IPS-18c (cell line): ENCODE measurements around the gene PHF20.
"Not testable (repeated sequence)": the region's sequence is repeated elsewhere in the genome, so short reads cannot be mapped to it uniquely, and the experiment has no call there.

ENCODE experiments used
- H3K4me3 ChIP-seq: 2 replicates; pipeline ENCODE4 v1.7.0; 2013; ENCODE audit warnings: low read depth, mild to moderate bottlenecking, low read length, moderate library complexity; ENCODE audit not compliant: insufficient read depth
- H3K9me3 ChIP-seq: one replicate; pipeline ENCODE4 v1.6.1; 2013; ENCODE audit warnings: mild to moderate bottlenecking, low read length, moderate library complexity; ENCODE audit not compliant: control insufficient read depth, insufficient read depth

PHF20 gene

DNA sequence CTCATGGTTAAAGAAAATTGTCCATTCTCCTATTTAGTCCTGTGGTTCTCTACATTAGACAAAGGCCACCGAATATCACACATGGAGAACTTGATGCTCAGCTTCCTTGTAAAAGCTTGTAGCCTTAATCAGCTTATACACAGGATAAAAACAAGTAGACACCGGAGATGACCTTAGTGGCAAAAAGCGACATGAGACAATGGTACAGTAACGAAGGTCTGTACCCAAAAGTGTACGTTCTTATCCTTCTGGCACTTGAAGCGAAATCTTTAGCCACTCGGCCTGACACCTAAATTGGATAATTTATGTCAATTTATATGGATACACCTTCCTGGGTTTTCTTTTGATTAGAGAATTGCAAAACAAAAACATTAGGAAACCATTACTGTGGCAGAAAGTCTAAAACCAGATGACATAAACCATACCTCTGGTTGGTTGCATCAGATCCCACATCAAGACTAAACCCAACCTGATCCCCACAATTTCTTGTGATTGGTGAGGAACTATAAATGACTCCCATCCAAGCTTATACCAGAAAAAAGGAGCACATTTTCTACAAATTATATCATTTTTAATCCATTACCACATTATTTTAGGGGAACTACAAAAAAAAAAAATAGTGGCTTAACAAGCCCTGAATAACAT lies 35.9 kb upstream of the PHF20 start:
- Histone ChIP-seq H3K4me3 (no peak overlapping the region), H3K9me3 (no peaks in the 10 kb centered on the region)

DNA sequence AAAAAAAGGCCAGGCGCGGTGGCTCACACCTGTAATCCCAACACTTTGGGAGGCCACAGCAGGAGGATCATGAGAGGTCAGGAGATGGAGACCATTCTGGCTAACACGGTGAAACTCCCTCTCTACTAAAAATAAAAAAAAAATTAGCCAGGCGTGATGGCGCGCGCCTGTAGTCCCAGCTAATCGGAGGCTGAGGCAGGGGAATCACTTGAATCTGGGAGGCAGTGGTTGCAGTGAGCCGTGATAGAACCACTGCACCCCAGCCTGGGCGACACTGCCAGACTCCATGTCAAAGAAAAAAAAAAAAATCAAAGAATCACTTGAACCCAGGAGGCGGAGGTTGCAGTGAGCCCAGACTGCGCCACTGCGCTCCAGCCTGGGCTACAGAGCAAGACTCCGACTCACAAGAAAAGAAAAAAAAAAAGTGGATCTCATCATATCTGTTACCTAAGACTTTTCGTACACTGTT lies 33.9 kb upstream of the PHF20 start:
- H3K4me3 ChIP-seq = no peak overlapping the region
- no peaks in the 10 kb centered on the region for H3K9me3 ChIP-seq

DNA sequence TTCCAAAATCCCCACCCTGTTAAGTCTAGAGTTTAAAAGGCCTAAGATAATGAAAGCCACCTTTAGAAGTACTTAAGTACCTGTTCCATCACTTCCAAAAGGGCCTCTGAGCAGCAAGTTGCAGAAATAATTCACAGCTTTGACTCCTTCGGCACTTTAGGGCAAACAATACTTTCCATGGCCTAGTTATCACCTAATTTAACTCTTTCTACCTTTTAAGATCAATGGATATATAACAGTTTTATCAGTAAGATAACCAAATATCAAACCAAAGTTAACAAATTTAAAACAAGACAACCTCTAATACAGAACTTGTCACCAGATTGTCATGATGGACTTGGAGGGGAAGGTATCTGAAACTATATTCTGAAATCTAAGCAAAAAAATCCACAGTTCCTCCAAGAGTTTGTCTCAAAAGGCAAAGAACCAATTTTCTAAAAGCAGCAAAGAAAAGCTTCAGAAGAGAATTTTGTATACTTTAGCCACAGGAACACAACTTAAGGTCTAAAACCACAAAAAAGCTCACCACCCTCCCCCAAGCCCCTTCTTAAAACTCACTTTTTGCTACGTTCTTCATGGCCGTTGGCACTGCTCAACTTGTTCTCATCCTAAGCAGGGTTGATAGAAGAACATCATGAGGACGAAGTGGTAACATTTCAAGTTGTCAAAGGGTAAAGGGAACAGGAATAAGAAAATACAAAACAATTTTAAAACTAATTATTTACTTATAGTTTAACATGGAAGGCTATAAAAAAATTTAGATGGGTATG lies 33.2 kb upstream of the PHF20 start:
- Histone ChIP-seq H3K9me3 (no peaks in the 10 kb centered on the region), H3K4me3 (no peak overlapping the region)

GRCh38 chr20:35739294-35740163 lies 32.3 kb upstream of the PHF20 start:
- no peak overlapping the region for H3K4me3 ChIP-seq
- no peaks in the 10 kb centered on the region for H3K9me3 ChIP-seq

- no peaks in the 10 kb centered on the region for H3K9me3 ChIP-seq
- peak within 1 kb of the TSS; percentile 100 for H3K4me3 ChIP-seq
These were observed 29.7 kb upstream of the PHF20 start, which contains the start of gene RBM39 for GRCh38 chr20:35741892-35742740. Gene RBM39, minus strand, starts transcription at chr20:35742260. Its CDS starts 1,386 bp downstream, at chr20:35740874.

DNA sequence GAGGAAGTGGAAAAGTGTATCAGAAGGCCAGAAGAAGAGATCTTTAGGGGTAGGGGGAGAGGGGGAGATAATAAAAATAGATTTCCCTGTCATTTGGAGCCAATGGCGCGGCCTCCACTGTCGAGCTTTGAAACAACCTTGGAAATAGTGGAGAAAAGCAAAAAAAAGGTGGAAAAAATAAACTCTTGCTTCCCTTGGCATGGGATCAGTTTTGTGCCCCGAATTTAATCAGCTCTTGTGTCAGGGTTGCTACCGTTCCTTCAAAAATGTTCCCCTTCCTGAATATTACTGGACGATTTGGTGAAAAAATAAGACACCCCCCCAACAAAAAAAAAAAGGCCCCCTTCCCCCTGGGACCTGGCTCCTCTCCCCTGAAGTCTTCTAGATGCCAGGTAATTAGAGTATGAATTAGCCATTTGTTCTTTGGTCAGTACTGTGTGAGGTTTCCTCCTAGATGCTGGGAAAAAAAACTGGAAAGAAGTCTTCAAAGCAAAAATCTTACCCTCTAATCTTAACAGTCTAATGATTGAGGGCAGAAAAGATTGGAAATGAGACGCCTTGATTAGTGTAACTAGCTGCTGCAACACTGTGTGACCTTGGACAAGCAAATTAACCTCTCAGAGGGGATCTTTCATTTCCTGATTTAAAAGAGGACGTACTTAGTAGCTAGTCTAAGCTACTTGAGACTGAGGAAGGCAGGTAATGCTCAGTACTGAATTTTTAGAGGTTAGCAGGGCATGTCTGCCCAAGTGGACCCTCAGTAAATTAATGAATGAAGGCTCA lies 28.9 kb upstream of the PHF20 start:
- Histone ChIP-seq H3K4me3 (peak overlapping the region; percentile 73), H3K9me3 (no peaks in the 10 kb centered on the region)

DNA sequence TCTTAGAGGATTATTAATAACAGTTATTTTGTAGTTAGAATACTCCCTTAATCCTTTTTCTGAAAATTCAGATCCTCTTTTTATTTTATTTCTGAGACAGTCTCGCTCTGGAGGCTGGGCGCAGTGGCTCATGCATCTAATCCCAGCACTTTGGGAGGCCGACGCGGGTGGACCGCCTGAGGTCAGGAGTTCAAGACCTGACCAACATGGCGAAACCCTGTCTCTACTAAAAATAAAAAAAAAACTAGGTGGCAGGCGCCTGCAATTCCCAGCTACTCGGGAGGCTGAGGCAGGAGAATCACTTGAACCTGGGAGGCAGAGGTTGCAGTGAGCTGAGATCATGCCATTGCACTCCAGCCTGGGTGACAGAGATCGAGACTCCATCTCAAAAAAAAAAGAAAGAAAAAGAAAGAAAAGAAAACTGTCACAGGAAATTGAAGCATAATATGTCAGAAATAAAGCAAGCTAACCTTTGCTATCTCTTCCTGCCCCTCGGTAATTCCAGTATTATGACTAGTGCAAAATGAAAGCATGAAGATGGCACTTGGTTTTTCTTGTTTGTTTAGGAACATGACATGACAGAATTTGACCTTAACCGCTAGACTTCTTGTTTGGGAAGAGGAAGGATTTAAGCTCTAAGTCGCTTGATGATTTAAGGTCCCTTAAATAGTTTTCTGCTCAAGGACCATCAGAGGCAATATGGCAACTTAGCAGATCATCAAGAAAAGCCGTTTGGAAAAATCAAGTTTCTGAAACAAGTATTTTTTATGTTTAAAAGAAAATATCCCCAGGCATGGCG lies 27.9 kb upstream of the PHF20 start:
- no peak overlapping the region for H3K4me3 ChIP-seq
- H3K9me3 ChIP-seq = no peaks in the 10 kb centered on the region

DNA sequence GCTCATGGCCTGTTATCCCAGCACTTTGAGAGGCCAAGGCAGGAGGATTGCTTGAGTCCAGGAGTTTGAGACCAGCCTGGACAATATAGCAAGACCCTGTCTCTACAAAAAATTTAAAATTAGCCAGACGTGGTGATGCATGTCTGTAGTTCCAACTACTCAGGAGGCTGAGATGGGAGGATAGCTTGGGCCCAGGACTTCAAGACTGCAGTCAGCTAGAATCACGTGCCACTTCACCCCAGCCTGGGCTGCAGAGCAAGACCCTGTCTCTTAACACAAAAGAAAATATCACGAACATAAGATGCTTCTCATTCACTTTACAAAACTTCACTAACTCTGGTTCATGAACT lies 27.3 kb upstream of the PHF20 start:
- H3K4me3 ChIP-seq, H3K9me3 ChIP-seq: not testable (repeated sequence)

DNA sequence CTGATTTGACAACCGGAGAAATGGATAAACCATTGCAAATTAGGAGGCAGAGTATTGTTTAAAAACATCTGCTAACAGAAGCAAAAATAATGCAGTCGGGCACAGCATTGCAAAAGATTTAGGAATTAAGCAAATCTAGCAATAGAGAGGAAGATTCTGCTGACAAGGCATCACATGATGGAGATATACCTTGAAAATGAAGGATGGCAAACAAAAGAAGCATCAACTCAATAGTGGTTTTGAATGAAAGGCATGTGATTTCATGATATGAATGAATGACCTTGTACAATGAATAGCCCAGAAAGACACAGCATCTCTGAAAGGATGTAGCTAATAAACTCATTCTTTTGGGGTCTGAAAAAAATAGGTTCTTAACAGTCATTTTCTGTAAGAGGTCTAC lies 21.2 kb upstream of the PHF20 start:
- no peaks in the 10 kb centered on the region for H3K9me3 ChIP-seq

GRCh38 chr20:35756404-35756803 lies 15.4 kb upstream of the PHF20 start:
- H3K4me3 ChIP-seq = no peak overlapping the region

More for the DNA sequence above, 21.2 kb upstream of the PHF20 start:
- no peak overlapping the region for H3K4me3 ChIP-seq

DNA sequence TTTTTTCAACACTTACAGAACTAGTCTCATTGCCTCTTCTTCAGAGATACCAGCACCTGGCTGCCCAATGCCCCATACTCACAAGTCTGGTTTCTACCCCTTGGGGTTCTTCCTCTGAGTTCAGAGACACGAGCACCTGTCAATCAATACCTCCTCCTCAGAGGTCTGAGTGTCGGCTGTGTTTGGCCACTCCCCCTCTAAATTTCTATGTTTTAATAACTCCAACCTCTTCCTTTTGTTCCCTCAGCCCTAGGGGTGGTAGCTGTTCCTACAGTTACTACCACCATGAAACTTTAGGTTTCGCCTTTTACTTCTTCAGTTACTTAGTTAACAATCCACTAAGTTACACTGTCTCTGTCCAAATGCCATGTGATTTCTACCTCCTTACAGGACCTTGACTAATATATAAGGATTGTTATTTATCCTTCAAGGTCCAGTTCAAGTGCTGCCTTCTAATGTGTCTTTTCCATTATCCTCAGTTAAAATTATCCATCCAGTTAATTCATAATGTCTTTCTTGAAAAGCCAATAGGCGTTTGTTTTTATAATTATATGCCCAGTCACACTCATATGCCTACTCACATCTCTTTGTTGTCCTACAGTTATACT lies 14.6 kb upstream of the PHF20 start:
- H3K4me3 ChIP-seq = no peak overlapping the region

More at GRCh38 chr20:35756404-35756803, 15.4 kb upstream of the PHF20 start:
- H3K9me3 ChIP-seq = no peaks in the 10 kb centered on the region

GRCh38 chr20:35761548-35761947 lies 10.3 kb upstream of the PHF20 start:
- H3K4me3 ChIP-seq, H3K9me3 ChIP-seq: not testable (repeated sequence)

More for the DNA sequence above, 14.6 kb upstream of the PHF20 start:
- H3K9me3 ChIP-seq = no peaks in the 10 kb centered on the region

GRCh38 chr20:35762461-35762860 lies 9.4 kb upstream of the PHF20 start:
- Histone ChIP-seq H3K9me3 (no peaks in the 10 kb centered on the region), H3K4me3 (no peak overlapping the region)

- H3K4me3 ChIP-seq, H3K9me3 ChIP-seq: not testable (repeated sequence)
These were observed 6.9 kb upstream of the PHF20 start for GRCh38 chr20:35764936-35765335.

DNA sequence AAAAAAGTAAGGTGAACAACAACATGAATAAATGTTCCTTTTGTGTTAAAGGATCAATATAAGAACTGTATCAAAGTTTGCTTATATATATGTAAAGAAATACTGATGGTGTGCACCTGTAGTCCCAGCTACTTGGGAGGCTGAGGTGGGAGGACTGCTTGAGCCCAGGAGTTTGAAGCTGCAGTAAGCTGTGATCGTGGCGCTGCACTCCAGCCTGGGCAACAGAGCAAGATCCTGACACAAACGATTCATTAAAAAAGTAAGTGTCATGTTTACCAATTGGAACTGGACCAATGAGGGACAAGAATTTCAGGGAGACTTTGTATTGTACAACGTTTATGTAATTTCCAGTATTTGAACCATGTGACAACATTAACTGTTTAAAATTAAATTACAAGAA lies 5.0 kb upstream of the PHF20 start:
- Histone ChIP-seq H3K4me3 (no peak overlapping the region), H3K9me3 (no peaks in the 10 kb centered on the region)
